NCI-H2081 (cell line): Measurements from ENCODE around the gene CDK12.

Experiments used
- DNase-seq, 2 experiments: peaks; one replicate each; lab custom pipeline; 2025; lab: John Stamatoyannopoulos, UW

Gene CDK12

GRCh38 chr17:39582658-39583057 is 121.4 kb downstream of the CDK12 start:
- no peak for DNase-seq
